ENCODE data around the gene NRXN3. TPM values are rescaled to one million over a fixed set of nuclear protein-coding genes. Genes with fewer than 3 reads are reported as not detected.

Gene NRXN3
- total RNA-seq, 1 experiment from 2014 or later: not detected

- H4K20me1 ChIP-seq (ENCODE audit: insufficient read depth): no peaks in the 10 kb centered on the region
- H3K9me2 ChIP-seq (ENCODE audit: insufficient read depth): no peaks in the 10 kb centered on the region
- H3K27ac ChIP-seq (ENCODE audit: low read depth, low read length): no peak overlapping the region
- no peaks in the 10 kb centered on the region for H3K4me1 ChIP-seq (ENCODE audit: control insufficient read depth in 1 of 2, insufficient read depth in 2 of 2, low read length in 2 of 2)
- intact Hi-C loops (cut with micrococcal nuclease): no loop called here
- no peaks in the 10 kb centered on the region for H3K79me2 ChIP-seq (ENCODE audit: insufficient read depth, low read length)
- no peak for DNase-seq (ENCODE audit: low read depth, low spot score)
- no peaks in the 10 kb centered on the region for H3K27me3 ChIP-seq (ENCODE audit: insufficient read depth, low read length)
- no peak overlapping the region for H3K4me2 ChIP-seq (ENCODE audit: low read length)
- ATAC-seq: no peak
- no TSS peak for BruUV-seq (replicated peaks)
- TF ChIP-seq POLR2AphosphoS5 (IDR thresholded peaks at IDR 0.05; ENCODE audit: low read depth, low read length) (no peak), EZH2 (IDR thresholded peaks at IDR 0.05) (no peak), CEBPB (IDR thresholded peaks at IDR 0.05; ENCODE audit: low read depth) (no peak), SP1 (IDR thresholded peaks at IDR 0.05; ENCODE audit: low read depth) (no peak), TCF7L2 (IDR thresholded peaks at IDR 0.05; ENCODE audit: borderline replicate concordance, extremely low read depth, insufficient read depth, insufficient read length) (no peak), YY1 (IDR thresholded peaks at IDR 0.05; ENCODE audit: extremely low read depth, insufficient replicate concordance, low read depth, low read length) (no peak)
- ChIA-PET POLR2A (no interaction called here), CTCF (no interaction called here), RAD21 (ENCODE audit: low non-redundant PET in 1 of 2, low total read pairs in 2 of 2, uncharacterized antibody in 2 of 2, unreplicated experiment in 2 of 2) (no interaction called here)
- no peak overlapping the region for H3K4me3 ChIP-seq (replicated peaks in 1 of 2; ENCODE audit: low read depth in 1 of 2, low read length in 2 of 2)
- H3K9me3 ChIP-seq (ENCODE audit: control insufficient read depth in 1 of 2, insufficient read depth in 1 of 2, low read depth in 1 of 2, low read length in 2 of 2): peaks cover 11 to 27% of the 10 kb centered on the region in 2 experiments; a peak in 2 of 4 replicates
- no peak overlapping the region for H3K9ac ChIP-seq (ENCODE audit: low read length)
- H2AFZ ChIP-seq (ENCODE audit: low read depth, low read length, poor library complexity, severe bottlenecking): no peak overlapping the region
- no peaks in the 10 kb centered on the region for H3K36me3 ChIP-seq (ENCODE audit: control insufficient read depth in 1 of 2, insufficient read depth in 2 of 2, low read length in 2 of 2)
Observed at GRCh38 chr14:79599239-79599638, 1429.1 kb downstream of the NRXN3 start.

- BruUV-seq (replicated peaks): no TSS peak
- H3K27ac ChIP-seq (ENCODE audit: low read depth, low read length): no peak overlapping the region
- ATAC-seq (no peak), DNase-seq (ENCODE audit: low read depth, low spot score) (no peak)
- RAD21 ChIA-PET (ENCODE audit: low non-redundant PET in 1 of 2, low total read pairs in 2 of 2, uncharacterized antibody in 2 of 2, unreplicated experiment in 2 of 2): no interaction called here
- H2AFZ ChIP-seq (ENCODE audit: low read depth, low read length, poor library complexity, severe bottlenecking): no peak overlapping the region
- no peaks in the 10 kb centered on the region for H3K36me3 ChIP-seq (ENCODE audit: control insufficient read depth in 1 of 2, insufficient read depth in 2 of 2, low read length in 2 of 2)
- POLR2A ChIA-PET: no interaction called here
- no peaks in the 10 kb centered on the region for H3K9me2 ChIP-seq (ENCODE audit: insufficient read depth)
- H3K9ac ChIP-seq (ENCODE audit: low read length): no peak overlapping the region
- H3K9me3 ChIP-seq (ENCODE audit: control insufficient read depth in 1 of 2, insufficient read depth in 1 of 2, low read depth in 1 of 2, low read length in 2 of 2): peaks cover 11 to 27% of the 10 kb centered on the region in 2 experiments; a peak in 2 of 4 replicates
- H3K4me1 ChIP-seq (ENCODE audit: control insufficient read depth in 1 of 2, insufficient read depth in 2 of 2, low read length in 2 of 2): no peaks in the 10 kb centered on the region
- TF ChIP-seq JUND (IDR thresholded peaks at IDR 0.05) (no peak), EZH2 (IDR thresholded peaks at IDR 0.05) (no peak), ZNF274 (IDR thresholded peaks at IDR 0.05; ENCODE audit: low read depth, low read length) (no peak), EZH2phosphoT487 (IDR thresholded peaks at IDR 0.05; ENCODE audit: borderline replicate concordance) (no peak), POLR2AphosphoS5 (IDR thresholded peaks at IDR 0.05; ENCODE audit: low read depth, low read length) (no peak)
- H3K79me2 ChIP-seq (ENCODE audit: insufficient read depth, low read length): no peaks in the 10 kb centered on the region
- no peaks in the 10 kb centered on the region for H4K20me1 ChIP-seq (ENCODE audit: insufficient read depth)
- no peak overlapping the region for H3K4me3 ChIP-seq (replicated peaks in 1 of 2; ENCODE audit: low read depth in 1 of 2, low read length in 2 of 2)
- no peaks in the 10 kb centered on the region for H3K27me3 ChIP-seq (ENCODE audit: insufficient read depth, low read length)
- CTCF ChIA-PET: no interaction called here
- H3K4me2 ChIP-seq (ENCODE audit: low read length): no peak overlapping the region
- intact Hi-C loops (cut with micrococcal nuclease): no loop called here
Observed at GRCh38 chr14:79600406-79600805, 1430.2 kb downstream of the NRXN3 start.

Data from HCT116 (cell line).